ENCODE data around the gene OSBPL8.

DNA sequence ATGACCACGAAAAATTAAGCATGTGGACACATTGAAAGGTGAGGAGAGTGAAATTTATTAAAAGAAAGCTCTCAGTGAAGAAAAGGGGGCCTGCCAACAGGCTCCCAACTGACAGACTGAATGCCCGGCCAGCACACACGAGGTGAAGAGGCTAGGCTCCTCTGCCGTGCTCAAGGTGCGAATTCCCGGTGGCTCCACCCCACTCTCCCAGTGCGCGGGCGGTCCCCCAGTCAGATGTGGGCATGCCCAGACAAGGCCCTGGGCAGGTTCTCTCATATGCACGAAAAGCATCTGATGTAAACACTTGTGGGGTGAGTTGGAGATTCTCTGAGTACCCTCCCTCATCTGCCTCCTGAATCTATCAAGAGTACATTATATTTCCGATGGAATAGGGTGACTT is 48.5 kb upstream of the OSBPL8 start:
- TF ChIP-seq CTCF (conservative IDR thresholded peaks at IDR 0.05 in 1 of 2, IDR thresholded peaks at IDR 0.05 in 1 of 2; ENCODE audit: extremely low read depth in 1 of 2, insufficient read depth in 1 of 2, low read depth in 1 of 2, low read length in 2 of 2) (no peak), EZH2 (IDR thresholded peaks at IDR 0.05; ENCODE audit: borderline replicate concordance, low read length) (no peak)
